GM12878 (cell line): ENCODE data around the gene POLD4. TPM values are rescaled to one million over a fixed set of nuclear protein-coding genes. Genes with fewer than 3 reads are reported as not detected.

Experiments
- ATAC-seq: fragments of 200-7000 bp; cut with Tn5 transposase; 3 replicates; pipeline ENCODE4 v1.9.1; 2020; ENCODE audit warnings: mild to moderate bottlenecking, moderate library complexity
- BruUV-seq: library from RNA; stranded (reverse); fragments of 400-500 nt; replicated peaks from 2 replicates; lab custom pipeline; 2021; lab: Mats Ljungman, UMichigan
- CTCF ChIA-PET: fragments of 300-600 bp; sonication (Branson Sonifier 250); formaldehyde crosslinking; extraction: SDS; loops from one replicate; lab custom pipeline; 2021; ENCODE audit warnings: inconsistent platforms; lab: Yijun Ruan, JAX
- POLR2A ChIA-PET: fragments of 350-600 bp; formaldehyde crosslinking; extraction: SDS; loops from one replicate; lab custom pipeline; 2021; ENCODE audit warnings: inconsistent platforms; lab: Charles Lee
- RAD21 ChIA-PET: fragments of 300-600 bp; sonication (Branson Sonifier 250); formaldehyde crosslinking; loops from one replicate; lab custom pipeline; 2023; ENCODE audit warnings: antibody characterized with exemption; ENCODE audit not compliant: unreplicated experiment; lab: Charles Lee
- SMC1A ChIA-PET: fragments of 300-600 bp; sonication (Branson Sonifier 250); formaldehyde crosslinking; loops from one replicate; lab custom pipeline; 2023; ENCODE audit not compliant: unreplicated experiment, uncharacterized antibody; lab: Charles Lee
- DNase-seq: peaks from one replicate; pipeline ENCODE4 v3.0.0-alpha.2; 2011; ENCODE audit warnings: low read depth, low spot score
- FAIRE-seq: peaks from 3 replicates; lab custom pipeline; 2011; peaks lifted over from hg19 to GRCh38; lab: Jason Lieb, UNC
- H2AFZ ChIP-seq: 2 replicates; pipeline ENCODE4 v1.6.0; 2011; ENCODE audit warnings: low read depth, low read length, control low read depth; ENCODE audit not compliant: control insufficient read depth
- H3K27ac ChIP-seq: 2 replicates; pipeline ENCODE4 v1.5.1; 2011; ENCODE audit warnings: control low read depth; ENCODE audit not compliant: control insufficient read depth, insufficient read depth
- H3K27me3 ChIP-seq, 2 experiments: replicated peaks in 1 of 2; 2 replicates each; pipeline versions ENCODE4 v1.6.0 to v1.6.1; 2011; ENCODE audit warnings: low read length in 1 of 2; ENCODE audit not compliant: control insufficient read depth in 2 of 2, insufficient read depth in 2 of 2
- H3K36me3 ChIP-seq, 2 experiments: 2 replicates each; pipeline ENCODE4 v1.5.1; 2011; ENCODE audit warnings: low read length in 1 of 2; ENCODE audit not compliant: control insufficient read depth in 2 of 2, insufficient read depth in 2 of 2
- H3K4me1 ChIP-seq: 2 replicates; pipeline ENCODE4 v1.6.1; 2011; ENCODE audit warnings: mild to moderate bottlenecking, low read length, moderate library complexity, mixed read lengths; ENCODE audit not compliant: control insufficient read depth, insufficient read depth
- H3K4me2 ChIP-seq: 2 replicates; pipeline ENCODE4 v1.6.0; 2011; ENCODE audit warnings: control low read depth; ENCODE audit not compliant: control insufficient read depth, insufficient read depth
- H3K4me3 ChIP-seq: fragments of 200-600 bp; sonication (generic); 2 replicates; pipeline ENCODE4 v1.5.1; 2016
- H3K79me2 ChIP-seq: 2 replicates; pipeline ENCODE4 v1.6.0; 2011; ENCODE audit warnings: low read length; ENCODE audit not compliant: control insufficient read depth, insufficient read depth
- H3K9ac ChIP-seq: 2 replicates; pipeline ENCODE4 v1.8.0; 2011; ENCODE audit warnings: low read length, control low read depth, mixed read lengths; ENCODE audit not compliant: control insufficient read depth, insufficient read depth
- H3K9me3 ChIP-seq: replicated peaks from 3 replicates; pipeline ENCODE4 v1.5.1; 2011; ENCODE audit warnings: mild to moderate bottlenecking, low read length; ENCODE audit not compliant: control insufficient read depth, insufficient read depth
- H4K20me1 ChIP-seq: 2 replicates; pipeline ENCODE4 v1.6.0; 2011; ENCODE audit not compliant: control insufficient read depth, insufficient read depth
- KLF5 ChIP-seq: fragments of 450-650 bp; IDR thresholded peaks from 2 replicates; pipeline ENCODE4 v1.6.1; 2014; ENCODE audit warnings: mild to moderate bottlenecking; ENCODE audit not compliant: partially characterized antibody
- SREBF1 ChIP-seq: IDR thresholded peaks from 2 replicates; pipeline ENCODE4 v1.6.1; 2012; ENCODE audit warnings: mild to moderate bottlenecking, low read length
- TAF1 ChIP-seq: IDR thresholded peaks from 2 replicates; pipeline ENCODE4 v1.6.1; 2011; ENCODE audit warnings: mild to moderate bottlenecking, low read depth, low read length, borderline replicate concordance
- ZBTB11 ChIP-seq: fragments of 450-650 bp; formaldehyde crosslinking; IDR thresholded peaks from 2 replicates; pipeline ENCODE4 v1.5.0; 2022; ENCODE audit warnings: mild to moderate bottlenecking, missing genetic modification characterization
- ZNF592 ChIP-seq: fragments of 450-650 bp; IDR thresholded peaks from 2 replicates; pipeline ENCODE4 v1.6.1; 2017; ENCODE audit warnings: mild to moderate bottlenecking, moderate library complexity
- WGBS: methylation state at CpG from one replicate; pipeline ENCODE4 v1.1.6; 2016; ENCODE audit warnings: low lambda C conversion rate; ENCODE audit not compliant: insufficient replicate concordance, insufficient coverage; ENCODE audit errors: missing lambda C conversion rate; 5-methylcytosine and 5-hydroxymethylcytosine counted together
- in situ Hi-C: fragments of 300-500 bp; cut with MboI; formaldehyde crosslinking; loops from 9 replicates; pipeline ENCODE4 v1.14.3; 2018; ENCODE audit warnings: mixed read lengths
- intact Hi-C: fragments of 100-400 bp; cut with micrococcal nuclease; formaldehyde crosslinking; loops from one replicate; pipeline ENCODE4 v1.14.2; 2022; ENCODE audit not compliant: unreplicated experiment
- polyA plus RNA-seq, 11 experiments: library from polyadenylated mRNA; depleted of rRNA in 4 of 11; unstranded in 6 of 11; stranded (reverse) in 5 of 11; fragments of >200 nt; fragmentation: Nextera tagmentation in 4 of 11; fragmentation: Illumina TruSeq in 1 of 11; extraction: Ambion mirVana in 4 of 11; extraction: Trizol in 1 of 11; gene quantifications; 1 replicate in 1 of 11; 2 replicates in 10 of 11; pipeline versions ENCODE4 v1.2.1 to v1.2.3, GENCODE V29; 2011 to 2016; ENCODE audit warnings: inconsistent platforms in 2 of 11, missing spikeins in 2 of 11, low read depth in 1 of 11
- total RNA-seq, 4 experiments: library from RNA; depleted of rRNA in 3 of 4; stranded (reverse); fragments of >200 nt in 3 of 4; fragmentation: Illumina TruSeq in 1 of 4; extraction: Trizol in 1 of 4; gene quantifications; 2 replicates each; pipeline versions ENCODE4 v1.2.1 to v1.2.3, GENCODE V29; 2013 to 2021

Gene POLD4
- total and polyA plus RNA-seq, 10 of the 15 experiments (the other 5 are each of a cell fraction or from before 2014, with no cell fraction given) = 8.1 to 176 (median 88.1) TPM

GRCh38 chr11:67309166-67309565 is 44.2 kb downstream of the POLD4 start:
- Histone ChIP-seq H3K36me3 (no peaks in the 10 kb centered on the region), H3K79me2 (no peaks in the 10 kb centered on the region), H2AFZ (no peak overlapping the region), H3K4me1 (no peaks in the 10 kb centered on the region), H3K4me2 (no peak overlapping the region), H3K9ac (no peak overlapping the region), H3K4me3 (no peak overlapping the region), H3K27ac (no peak overlapping the region), H4K20me1 (no peaks in the 10 kb centered on the region), H3K9me3 (no peaks in the 10 kb centered on the region), H3K27me3 (no peaks in the 10 kb centered on the region)
- in situ Hi-C loops = no loop called here
- ATAC-seq (no peak), FAIRE-seq (no peak), DNase-seq (no peak)
- intact Hi-C loops = no loop called here
- WGBS = 72% methylated on average over 11 of the region's 11 CpGs
- RAD21 ChIA-PET = no interaction called here
- SMC1A ChIA-PET = interaction anchor here (1.2 kb wide), 1 partner anchor 42 kb away, joined by 3 read pairs; no protein-coding TSS in a partner anchor
- no TSS peak for BruUV-seq
- no peak for TF ChIP-seq SREBF1
- TF ChIP-seq ZNF592 = no peak
- TF ChIP-seq ZBTB11 (CRISPR knock-in tag) = no peak
- no peak for TF ChIP-seq TAF1
- no peak for TF ChIP-seq KLF5
- CTCF ChIA-PET = interaction anchor here (1.0 kb wide), 1 partner anchor 8 kb away, joined by 4 read pairs; no protein-coding TSS in a partner anchor
- POLR2A ChIA-PET = no interaction called here
